H1 (cell line): Measurements from ENCODE around the gene PRR35. TPM values are rescaled to one million over a fixed set of nuclear protein-coding genes. Genes with fewer than 3 reads are reported as not detected.

Source experiments
- CTCF ChIA-PET: fragments of 300-600 bp; sonication (Branson Sonifier 250); formaldehyde crosslinking; loops from one replicate; lab custom pipeline; 2021; ENCODE audit not compliant: partially characterized antibody; lab: Charles Lee
- POLR2A ChIA-PET: fragments of 300-600 bp; sonication (Branson Sonifier 250); formaldehyde crosslinking; loops from one replicate; lab custom pipeline; 2021; ENCODE audit warnings: inconsistent platforms; ENCODE audit not compliant: partially characterized antibody; lab: Charles Lee
- DNase-seq, 2 experiments: peaks; one replicate each; pipeline versions ENCODE4 v3.0.0 to v3.0.0-alpha.2; 2010 to 2022; ENCODE audit warnings: low spot score in 2 of 2, low read depth in 1 of 2, mixed read lengths in 1 of 2
- FAIRE-seq: peaks from 2 replicates; lab custom pipeline; 2011; peaks lifted over from hg19 to GRCh38; lab: Jason Lieb, UNC
- H2AFZ ChIP-seq: 2 replicates; pipeline ENCODE4 v1.8.1; 2012; ENCODE audit warnings: low read length, inconsistent platforms
- H2AK5ac ChIP-seq: 2 replicates; pipeline ENCODE4 v1.6.1; 2013; ENCODE audit warnings: low read depth, low read length
- H2BK120ac ChIP-seq: replicated peaks from 2 replicates; pipeline ENCODE3; 2013; ENCODE audit warnings: low read depth, low read length, inconsistent platforms
- H2BK12ac ChIP-seq: 2 replicates; pipeline ENCODE4 v1.6.1; 2013; ENCODE audit warnings: low read depth, low read length
- H2BK15ac ChIP-seq: 2 replicates; pipeline ENCODE4 v1.6.1; 2013; ENCODE audit warnings: low read length
- H2BK20ac ChIP-seq: 2 replicates; pipeline ENCODE4 v1.6.1; 2013; ENCODE audit warnings: low read length
- H2BK5ac ChIP-seq: 2 replicates; pipeline ENCODE4 v1.6.1; 2013; ENCODE audit warnings: low read depth, low read length
- H3K14ac ChIP-seq: 2 replicates; pipeline ENCODE4 v1.6.1; 2013; ENCODE audit warnings: inconsistent platforms; ENCODE audit not compliant: insufficient read length
- H3K18ac ChIP-seq: 2 replicates; pipeline ENCODE4 v1.6.1; 2013; ENCODE audit warnings: low read length; ENCODE audit errors: extremely low read depth
- H3K23ac ChIP-seq: 2 replicates; pipeline ENCODE4 v1.6.1; 2013; ENCODE audit warnings: inconsistent platforms; ENCODE audit not compliant: insufficient read length
- H3K23me2 ChIP-seq: 2 replicates; pipeline ENCODE4 v1.6.1; 2013; ENCODE audit warnings: low read depth, low read length
- H3K27ac ChIP-seq: 2 replicates; pipeline ENCODE4 v1.6.1; 2011; ENCODE audit warnings: low read depth, low read length, inconsistent platforms
- H3K27me3 ChIP-seq, 4 experiments: replicated peaks in 1 of 4; 1 replicate in 1 of 4; 2 replicates in 3 of 4; pipeline versions ENCODE4 v1.6.1 to v1.8.1; 2011 to 2013; ENCODE audit warnings: low read length in 3 of 4, mild to moderate bottlenecking in 3 of 4, inconsistent platforms in 2 of 4, mixed read lengths in 2 of 4, moderate library complexity in 1 of 4; ENCODE audit not compliant: control insufficient read depth in 3 of 4, insufficient read depth in 3 of 4; ENCODE audit errors: extremely low read depth in 1 of 4
- H3K36me3 ChIP-seq, 4 experiments: 2 replicates each; pipeline versions ENCODE4 v1.6.1 to v1.8.1; 2011 to 2013; ENCODE audit warnings: mild to moderate bottlenecking in 4 of 4, low read length in 3 of 4, moderate library complexity in 2 of 4, control low read depth in 1 of 4, inconsistent platforms in 1 of 4; ENCODE audit not compliant: insufficient read depth in 4 of 4, control insufficient read depth in 2 of 4
- H3K4ac ChIP-seq: replicated peaks from 2 replicates; pipeline ENCODE3; 2013; ENCODE audit warnings: low read length, low read depth, mixed read lengths, inconsistent platforms; ENCODE audit not compliant: insufficient read length
- H3K4me1 ChIP-seq, 4 experiments: replicated peaks in 1 of 4; 1 replicate in 1 of 4; 2 replicates in 3 of 4; pipeline versions ENCODE4 v1.6.1 to v1.8.1; 2011 to 2013; ENCODE audit warnings: low read length in 3 of 4, inconsistent platforms in 2 of 4, mixed read lengths in 1 of 4; ENCODE audit not compliant: insufficient read depth in 4 of 4, control insufficient read depth in 3 of 4
- H3K4me2 ChIP-seq, 2 experiments: 2 replicates each; pipeline versions ENCODE4 v1.6.1 to v1.8.1; 2011 to 2013; ENCODE audit warnings: low read depth in 2 of 2, low read length in 2 of 2, control low read depth in 1 of 2, inconsistent platforms in 1 of 2, mild to moderate bottlenecking in 1 of 2; ENCODE audit not compliant: insufficient read depth in 1 of 2
- H3K4me3 ChIP-seq, 4 experiments: fragments of 200-600, 300-600 bp in 1 of 4; sonication (generic), shearing (Covaris generic), sonication (Bioruptor Twin) in 1 of 4; 2 replicates each; pipeline versions ENCODE4 v1.5.1 to v1.8.1; 2011 to 2016; ENCODE audit warnings: low read length in 4 of 4, low read depth in 3 of 4, control low read depth in 2 of 4, inconsistent platforms in 2 of 4, mild to moderate bottlenecking in 2 of 4, mixed read lengths in 1 of 4, moderate library complexity in 1 of 4; ENCODE audit not compliant: insufficient read depth in 2 of 4; ENCODE audit errors: extremely low read depth in 1 of 4
- H3K56ac ChIP-seq: replicated peaks from 2 replicates; pipeline ENCODE3; 2013; ENCODE audit warnings: low read depth, mild to moderate bottlenecking, mixed read lengths, low read length, inconsistent platforms; ENCODE audit not compliant: insufficient read length
- H3K79me1 ChIP-seq: 2 replicates; pipeline ENCODE4 v1.6.1; 2013; ENCODE audit warnings: low read depth, low read length, control low read depth
- H3K79me2 ChIP-seq, 2 experiments: 2 replicates each; pipeline versions ENCODE4 v1.6.1 to v1.8.1; 2012 to 2013; ENCODE audit warnings: low read length in 2 of 2, mild to moderate bottlenecking in 2 of 2, inconsistent platforms in 1 of 2; ENCODE audit not compliant: insufficient read depth in 2 of 2, control insufficient read depth in 1 of 2
- H3K9ac ChIP-seq, 4 experiments: replicated peaks in 1 of 4; 1 replicate in 1 of 4; 2 replicates in 3 of 4; pipeline versions ENCODE4 v1.6.1 to v1.8.1; 2011 to 2013; ENCODE audit warnings: low read depth in 3 of 4, low read length in 3 of 4, control low read depth in 2 of 4, mild to moderate bottlenecking in 2 of 4, moderate library complexity in 2 of 4, inconsistent platforms in 1 of 4; ENCODE audit errors: extremely low read depth in 1 of 4
- H3K9me3 ChIP-seq, 2 experiments: 2 replicates each; pipeline versions ENCODE4 v1.6.1 to v1.8.1; 2012 to 2013; ENCODE audit warnings: mild to moderate bottlenecking in 2 of 2, moderate library complexity in 2 of 2, control low read depth in 1 of 2, inconsistent platforms in 1 of 2, low read depth in 1 of 2, low read length in 1 of 2, mixed read lengths in 1 of 2; ENCODE audit not compliant: insufficient read depth in 2 of 2
- H4K20me1 ChIP-seq, 2 experiments: replicated peaks in 1 of 2; 2 replicates each; pipeline versions ENCODE3 to v1.8.1; 2011 to 2013; ENCODE audit warnings: inconsistent platforms in 2 of 2, low read length in 2 of 2, mild to moderate bottlenecking in 1 of 2; ENCODE audit not compliant: insufficient read depth in 2 of 2, control insufficient read depth in 1 of 2
- H4K5ac ChIP-seq: 2 replicates; pipeline ENCODE4 v1.6.1; 2013; ENCODE audit warnings: low read length, low read depth, mixed read lengths, inconsistent platforms; ENCODE audit not compliant: insufficient read length
- H4K8ac ChIP-seq: 2 replicates; pipeline ENCODE4 v1.8.0; 2013; ENCODE audit warnings: mild to moderate bottlenecking, moderate library complexity, low read length, inconsistent platforms; ENCODE audit not compliant: insufficient read depth; ENCODE audit errors: extremely low read depth
- H4K91ac ChIP-seq: replicated peaks from 2 replicates; pipeline ENCODE3; 2013; ENCODE audit warnings: low read length, mixed read lengths, inconsistent platforms; ENCODE audit not compliant: insufficient read length
- ATF3 ChIP-seq: IDR thresholded peaks from 2 replicates; pipeline ENCODE4 v1.6.1; 2011; ENCODE audit warnings: low read depth, mild to moderate bottlenecking, low read length; ENCODE audit not compliant: insufficient read depth
- BCL11A ChIP-seq, 2 experiments: IDR thresholded peaks; one replicate each; pipeline ENCODE4 v1.6.1; 2011; ENCODE audit warnings: low read depth in 2 of 2, low read length in 2 of 2, mild to moderate bottlenecking in 2 of 2
- CEBPB ChIP-seq: IDR thresholded peaks from 2 replicates; pipeline ENCODE4 v1.6.1; 2012; ENCODE audit warnings: low read depth, low read length
- EGR1 ChIP-seq: IDR thresholded peaks from 2 replicates; pipeline ENCODE4 v1.6.1; 2011; ENCODE audit warnings: low read depth, low read length, borderline replicate concordance
- FOSL1 ChIP-seq: IDR thresholded peaks from 2 replicates; pipeline ENCODE4 v1.6.1; 2011; ENCODE audit warnings: mild to moderate bottlenecking, low read depth, low read length, moderate library complexity; ENCODE audit not compliant: insufficient read depth
- HDAC2 ChIP-seq, 2 experiments: fragments of 300-600 bp in 1 of 2; sonication (generic) in 1 of 2; IDR thresholded peaks; 2 replicates each; pipeline ENCODE4 v1.6.1; 2011 to 2012; ENCODE audit warnings: low read depth in 2 of 2, low read length in 2 of 2, mild to moderate bottlenecking in 2 of 2, moderate library complexity in 2 of 2, borderline replicate concordance in 1 of 2, inconsistent platforms in 1 of 2
- MAFK ChIP-seq: IDR thresholded peaks from 2 replicates; pipeline ENCODE4 v1.6.1; 2012; ENCODE audit warnings: low read depth, mild to moderate bottlenecking, improper control_type of control experiment, low read length
- POLR2AphosphoS5 ChIP-seq: IDR thresholded peaks from 2 replicates; pipeline ENCODE4 v1.6.1; 2011; ENCODE audit warnings: low read depth, low read length
- POU5F1 ChIP-seq: IDR thresholded peaks from 2 replicates; pipeline ENCODE4 v1.6.1; 2011; ENCODE audit warnings: low read depth, mild to moderate bottlenecking, low read length, moderate library complexity
- SUZ12 ChIP-seq: fragments of 200-600 bp; sonication (generic); IDR thresholded peaks from 2 replicates; pipeline ENCODE4 v1.6.1; 2012; ENCODE audit warnings: mild to moderate bottlenecking, inconsistent platforms, low read length, moderate library complexity, mixed read lengths
- TAF7 ChIP-seq: optimal IDR thresholded peaks from 2 replicates; pipeline ENCODE3; 2011; ENCODE audit warnings: low read depth, mild to moderate bottlenecking, inconsistent platforms, low read length, moderate library complexity, borderline replicate concordance
- WGBS, 2 experiments: shearing (Covaris generic) in 1 of 2; methylation state at CpG; one replicate each; pipeline versions ENCODE4 v1.1.6 to v1.1.7; 2013 to 2015; ENCODE audit warnings: low lambda C conversion rate in 2 of 2, mixed read lengths in 2 of 2, inconsistent platforms in 1 of 2, low coverage in 1 of 2, missing lambda C conversion rate in 1 of 2; ENCODE audit not compliant: insufficient replicate concordance in 2 of 2, insufficient coverage in 1 of 2, insufficient read length in 1 of 2; ENCODE audit errors: extremely low coverage in 1 of 2, missing lambda C conversion rate in 1 of 2; 5-methylcytosine and 5-hydroxymethylcytosine counted together
- polyA plus RNA-seq, 7 experiments: library from polyadenylated mRNA; depleted of rRNA in 3 of 7; stranded (reverse) in 5 of 7; unstranded in 2 of 7; fragments of >200 nt in 5 of 7; fragments of 200-250 nt in 2 of 7; gene quantifications; 1 replicate in 5 of 7; 2 replicates in 1 of 7; 4 replicates in 1 of 7; pipeline versions ENCODE4 v1.2.1 to v1.2.3, GENCODE V29; 2011 to 2013; ENCODE audit warnings: missing spikeins in 2 of 7, mixed read lengths in 2 of 7
- total RNA-seq: library from RNA; stranded (reverse); fragmentation: NEBNext Ultra II Directional; extraction: Animal tissue kit (Norgen Biotek cat#: 25700); gene quantifications from 2 replicates; pipeline ENCODE4 v1.2.1, GENCODE V29; 2021

Gene PRR35
- total and polyA plus RNA-seq, 2 of the 8 experiments (the other 6 are each of a cell fraction or from before 2014, with no cell fraction given): 0.38 to 0.50 TPM

DNA sequence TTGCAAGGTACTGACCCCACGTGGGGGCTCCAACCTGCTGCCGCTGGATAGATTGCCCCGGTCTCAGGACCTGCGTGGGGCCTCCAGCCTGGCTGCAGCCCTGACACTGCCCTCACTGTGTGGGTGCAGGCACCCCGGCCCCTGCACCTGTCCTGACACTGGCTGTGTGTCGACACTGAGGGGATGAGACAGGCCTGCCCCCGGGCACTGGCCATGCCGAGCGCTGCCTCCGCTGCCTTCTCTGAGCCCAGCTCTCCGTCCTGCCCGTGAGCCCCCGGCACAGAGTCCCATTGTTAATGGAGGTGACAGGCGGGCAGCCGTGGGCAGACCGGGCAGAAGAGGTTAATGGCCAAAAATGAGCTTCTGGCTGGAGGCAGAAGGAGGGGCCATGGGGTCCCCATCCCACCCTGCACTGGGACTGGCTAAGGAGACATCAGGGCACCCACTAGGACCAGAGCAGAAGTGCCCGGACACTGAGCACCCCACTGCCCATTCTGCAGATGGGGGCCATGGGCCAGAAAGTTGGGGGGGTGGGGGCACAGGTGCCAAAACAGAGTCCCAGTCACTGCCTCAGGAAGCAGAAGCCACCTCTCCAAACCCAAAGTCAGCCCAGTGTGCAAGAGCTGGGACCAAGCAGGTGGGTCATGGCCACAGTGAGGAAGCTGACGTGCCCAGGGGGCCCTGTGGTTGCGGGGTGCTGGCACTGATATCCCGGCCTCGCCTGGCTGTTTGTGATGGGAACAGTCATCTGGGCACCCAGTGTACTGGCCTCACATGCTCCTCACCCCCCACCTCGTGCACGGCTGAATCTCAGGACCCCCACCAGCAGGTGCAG lies 2.5 kb upstream of the PRR35 start:
- no peak overlapping the region for H2BK120ac ChIP-seq
- H2BK5ac ChIP-seq: no peak overlapping the region
- H3K9me3 ChIP-seq: no peaks in the 10 kb centered on the region
- FAIRE-seq (no peak), DNase-seq (no peak)
- peaks cover 0 to under 1% (median 0%) of the 10 kb centered on the region in 4 experiments; a peak in 1 of 8 replicates for H3K36me3 ChIP-seq
- no peak overlapping the region for H2BK20ac ChIP-seq
- no peak overlapping the region for H3K14ac ChIP-seq
- no peak overlapping the region for H3K4me3 ChIP-seq
- no peak overlapping the region for H2AFZ ChIP-seq
- H3K56ac ChIP-seq: no peak overlapping the region
- no peak overlapping the region for H4K5ac ChIP-seq
- H3K18ac ChIP-seq: no peak overlapping the region
- CTCF ChIA-PET: interaction anchor here (0.5 to 3.9 kb wide), 9 partner anchors 8 to 157 kb away, joined by 3 to 21 read pairs (median 4); partner anchors contain the start of genes METRN and NHLRC4
- POLR2A ChIA-PET: interaction anchor here (1.0 to 2.3 kb wide), 4 partner anchors 9 to 132 kb away, joined by 3 to 7 read pairs (median 3); partner anchors contain the start of genes NHLRC4 and RAB11FIP3
- H3K23ac ChIP-seq: no peak overlapping the region
- no peak overlapping the region for H3K27ac ChIP-seq
- H2BK12ac ChIP-seq: no peak overlapping the region
- peaks cover 9% of the 10 kb centered on the region for H3K23me2 ChIP-seq
- H4K20me1 ChIP-seq: peaks cover 0 to 3% of the 10 kb centered on the region in 2 experiments
- peaks cover 22 to 40% (median 32%) of the 10 kb centered on the region in 4 experiments; a peak in 6 of 7 replicates for H3K27me3 ChIP-seq
- peak overlapping the region; percentile 85 for H4K8ac ChIP-seq
- no peak overlapping the region for H3K9ac ChIP-seq
- H2AK5ac ChIP-seq: no peak overlapping the region
- H3K4me2 ChIP-seq: no peak overlapping the region
- no peak overlapping the region for H2BK15ac ChIP-seq
- no peaks in the 10 kb centered on the region for H3K79me2 ChIP-seq
- peaks cover 0 to 10% (median 2%) of the 10 kb centered on the region in 4 experiments; a peak in 4 of 7 replicates for H3K4me1 ChIP-seq
- 85% methylated on average over 16 of the region's 23 CpGs; no CpG with 5 or more reads in 1 of the 2 experiments for WGBS, 2 experiments
- H3K79me1 ChIP-seq: no peaks in the 10 kb centered on the region; the same call in 1 of the 2 replicates
- TF ChIP-seq HDAC2 (IDR thresholded peaks at IDR 0.05; ENCODE audit: borderline replicate concordance in 1 of 2, low read depth in 2 of 2, low read length in 2 of 2) (no peak), CEBPB (no peak), ATF3 (no peak), POLR2AphosphoS5 (no peak), MAFK (no peak), FOSL1 (no peak), POU5F1 (no peak), EGR1 (no peak), BCL11A (IDR thresholded peaks at IDR 0.05; ENCODE audit: low read depth in 2 of 2, low read length in 2 of 2) (no peak), TAF7 (no peak), SUZ12 (no peak)
- H3K4ac ChIP-seq: no peak overlapping the region
- no peak overlapping the region for H4K91ac ChIP-seq
